Measurements from ENCODE around the gene FEZ2. TPM values are rescaled to one million over a fixed set of nuclear protein-coding genes. Genes with fewer than 3 reads are reported as not detected.

Gene FEZ2
- total and polyA plus RNA-seq, 2 of the 8 experiments (the other 6 are each of a cell fraction or from before 2014, with no cell fraction given): 7.5 to 16.4 TPM

DNA sequence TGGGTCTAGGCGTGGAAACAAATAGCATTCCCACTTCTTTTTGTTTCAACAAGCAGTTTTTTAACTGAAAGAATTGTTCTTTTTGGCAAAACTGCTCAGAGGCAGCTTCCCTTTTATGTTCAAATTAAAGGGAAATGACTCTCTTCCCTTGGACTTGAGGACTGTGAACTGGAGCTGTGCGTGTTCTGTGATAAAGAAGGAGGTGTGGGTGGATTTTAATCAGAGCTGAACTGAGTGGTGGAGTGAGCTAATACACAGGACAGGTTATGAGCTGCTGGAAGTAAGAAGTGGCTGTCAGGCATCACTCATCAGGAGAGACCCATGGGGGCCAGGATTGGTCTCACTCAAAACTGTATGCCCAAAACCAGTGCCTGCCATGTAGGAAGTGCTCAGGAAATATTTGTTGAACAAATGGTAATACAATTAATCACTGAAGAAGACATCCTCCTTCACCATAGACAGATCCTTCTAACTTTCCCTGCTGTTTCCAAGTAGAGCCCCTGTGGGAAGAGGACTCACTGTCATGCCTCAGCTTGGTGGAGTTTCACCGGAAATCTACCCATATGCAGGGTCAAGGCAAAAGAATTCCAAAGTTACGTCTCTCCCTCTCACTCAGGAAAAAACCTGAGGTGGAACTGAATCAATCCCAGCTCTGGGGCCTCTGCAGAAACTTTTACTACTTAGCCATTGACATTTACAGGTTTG, 55.9 kb downstream of the FEZ2 start:
- FAIRE-seq: no peak

More for the DNA sequence above, 55.9 kb downstream of the FEZ2 start:
- no peak overlapping the region for H3K4me3 ChIP-seq (ENCODE audit: extremely low read depth in 1 of 4, insufficient read depth in 2 of 4, low read depth in 3 of 4, low read length in 4 of 4)
- H3K79me2 ChIP-seq (ENCODE audit: control insufficient read depth in 1 of 2, insufficient read depth in 2 of 2, low read length in 2 of 2): no peaks in the 10 kb centered on the region
- no peak overlapping the region for H3K18ac ChIP-seq (ENCODE audit: extremely low read depth, low read length)
- H4K8ac ChIP-seq (ENCODE audit: extremely low read depth, insufficient read depth, low read length): no peak overlapping the region
- H3K4me1 ChIP-seq (replicated peaks in 1 of 4; ENCODE audit: control insufficient read depth in 3 of 4, insufficient read depth in 4 of 4, low read length in 3 of 4): no peaks in the 10 kb centered on the region
- no peak overlapping the region for H2BK15ac ChIP-seq (ENCODE audit: low read length)
- no peak overlapping the region for H3K27ac ChIP-seq (ENCODE audit: low read depth, low read length)
- H3K23me2 ChIP-seq (ENCODE audit: low read depth, low read length): no peaks in the 10 kb centered on the region
- no peak for TF ChIP-seq SP4 (IDR thresholded peaks at IDR 0.05; ENCODE audit: low read length)
- TF ChIP-seq PHF8 (conservative IDR thresholded peaks at IDR 0.05; ENCODE audit: low read depth, low read length): no peak
- no peak for TF ChIP-seq ATF2 (IDR thresholded peaks at IDR 0.05; ENCODE audit: low read length)
- no peak for TF ChIP-seq NRF1 (IDR thresholded peaks at IDR 0.05; ENCODE audit: low read depth, low read length)
- no peak for TF ChIP-seq CBX5 (IDR thresholded peaks at IDR 0.05; ENCODE audit: low read depth, low read length)
- no peak for TF ChIP-seq CHD1 (IDR thresholded peaks at IDR 0.05; ENCODE audit: low read depth, low read length)
- no peak for TF ChIP-seq RXRA (IDR thresholded peaks at IDR 0.05; ENCODE audit: insufficient read depth, low read depth, low read length)
- no peaks in the 10 kb centered on the region for H3K27me3 ChIP-seq (replicated peaks in 1 of 4; ENCODE audit: control insufficient read depth in 3 of 4, extremely low read depth in 1 of 4, insufficient read depth in 3 of 4, low read length in 3 of 4)
- no peak overlapping the region for H2BK12ac ChIP-seq (ENCODE audit: low read depth, low read length)
- H3K4me2 ChIP-seq (ENCODE audit: insufficient read depth in 1 of 2, low read depth in 2 of 2, low read length in 2 of 2): no peak overlapping the region
- no peak overlapping the region for H3K4ac ChIP-seq (replicated peaks; ENCODE audit: insufficient read length, low read depth, low read length)
- H4K91ac ChIP-seq (replicated peaks; ENCODE audit: insufficient read length, low read length): no peak overlapping the region
- no peaks in the 10 kb centered on the region for H4K20me1 ChIP-seq (replicated peaks in 1 of 2; ENCODE audit: control insufficient read depth in 1 of 2, insufficient read depth in 2 of 2, low read length in 2 of 2)
- H2BK20ac ChIP-seq (ENCODE audit: low read length): no peak overlapping the region
- no peaks in the 10 kb centered on the region; the same call in 1 of the 2 replicates for H3K79me1 ChIP-seq (ENCODE audit: low read depth, low read length)
- WGBS, 2 experiments (ENCODE audit: extremely low coverage in 1 of 2, insufficient coverage in 1 of 2, insufficient read length in 1 of 2, insufficient replicate concordance in 2 of 2, low coverage in 1 of 2, low lambda C conversion rate in 2 of 2, missing lambda C conversion rate in 1 of 2): 90% methylated on average over 4 of the region's 4 CpGs; no CpG with 5 or more reads in 1 of the 2 experiments
- no peak overlapping the region for H2BK5ac ChIP-seq (ENCODE audit: low read depth, low read length)
- H3K56ac ChIP-seq (replicated peaks; ENCODE audit: insufficient read length, low read depth, low read length): no peak overlapping the region
- H3K9me3 ChIP-seq (ENCODE audit: insufficient read depth in 2 of 2, low read depth in 1 of 2, low read length in 1 of 2): no peaks in the 10 kb centered on the region
- peaks cover 0 to 40% (median 22%) of the 10 kb centered on the region in 4 experiments; a peak in 7 of 8 replicates for H3K36me3 ChIP-seq (ENCODE audit: control insufficient read depth in 2 of 4, insufficient read depth in 4 of 4, low read length in 3 of 4)
- CTCF ChIA-PET (ENCODE audit: partially characterized antibody): interaction anchor here (0.6 to 2.0 kb wide), 9 partner anchors 9 to 670 kb away, joined by 3 to 10 read pairs (median 3); no protein-coding TSS in a partner anchor
- H2BK120ac ChIP-seq (replicated peaks; ENCODE audit: low read depth, low read length): no peak overlapping the region
- H3K9ac ChIP-seq (replicated peaks in 1 of 4; ENCODE audit: extremely low read depth in 1 of 4, low read depth in 3 of 4, low read length in 3 of 4): no peak overlapping the region
- no peak overlapping the region for H3K14ac ChIP-seq (ENCODE audit: insufficient read length)
- H3K23ac ChIP-seq (ENCODE audit: insufficient read length): no peak overlapping the region
- H2AK5ac ChIP-seq (ENCODE audit: low read depth, low read length): no peak overlapping the region
- no peak for DNase-seq (ENCODE audit: low read depth in 1 of 2, low spot score in 2 of 2)
- no peak overlapping the region for H4K5ac ChIP-seq (ENCODE audit: insufficient read length, low read depth, low read length)
- no peak overlapping the region for H2AFZ ChIP-seq (ENCODE audit: low read length)
- POLR2A ChIA-PET (ENCODE audit: partially characterized antibody): interaction anchor here (0.8 to 1.3 kb wide), 3 partner anchors 12 to 41 kb away, joined by 3 to 6 read pairs (median 4); no protein-coding TSS in a partner anchor
